Measurements from ENCODE around the gene KCNQ1.

Gene KCNQ1

GRCh38 chr11:2404735-2405196 is 40.0 kb upstream of the KCNQ1 start:
- Mint-ChIP-seq H3K9me3 (no peaks in the 10 kb centered on the region), H3K36me3 (ENCODE audit: low read depth) (peaks cover 10% of the 10 kb centered on the region), H3K27me3 (ENCODE audit: low read depth) (no peaks in the 10 kb centered on the region), H3K4me1 (ENCODE audit: low read depth) (peaks cover 6% of the 10 kb centered on the region), H3K4me3 (no peak overlapping the region), H3K27ac (no peak overlapping the region)

- Mint-ChIP-seq H3K4me1 (ENCODE audit: low read depth) (peaks cover 4% of the 10 kb centered on the region), H3K27ac (no peak overlapping the region), H3K36me3 (ENCODE audit: low read depth) (peaks cover 5% of the 10 kb centered on the region)
Observed at GRCh38 chr11:2406451-2406850, 38.4 kb upstream of the KCNQ1 start.

GRCh38 chr11:2406878-2407410 is 37.9 kb upstream of the KCNQ1 start:
- no peak overlapping the region for H3K4me3 Mint-ChIP-seq
- H3K4me1 Mint-ChIP-seq (ENCODE audit: low read depth), result peaks cover 3% of the 10 kb centered on the region
- no peak overlapping the region for H3K27ac Mint-ChIP-seq

More at GRCh38 chr11:2406451-2406850, 38.4 kb upstream of the KCNQ1 start:
- peak overlapping the region; percentile 28 for H3K4me3 Mint-ChIP-seq
- H3K9me3 Mint-ChIP-seq, result no peaks in the 10 kb centered on the region
- H3K27me3 Mint-ChIP-seq (ENCODE audit: low read depth), result no peaks in the 10 kb centered on the region

GRCh38 chr11:2408671-2409070 is 36.1 kb upstream of the KCNQ1 start:
- Mint-ChIP-seq H3K36me3 (ENCODE audit: low read depth) (peaks cover 4% of the 10 kb centered on the region), H3K27ac (no peak overlapping the region), H3K9me3 (no peaks in the 10 kb centered on the region), H3K4me3 (no peak overlapping the region), H3K4me1 (ENCODE audit: low read depth) (no peaks in the 10 kb centered on the region), H3K27me3 (ENCODE audit: low read depth) (no peaks in the 10 kb centered on the region)

More at GRCh38 chr11:2406878-2407410, 37.9 kb upstream of the KCNQ1 start:
- H3K27me3 Mint-ChIP-seq (ENCODE audit: low read depth), result no peaks in the 10 kb centered on the region
- peaks cover 5% of the 10 kb centered on the region for H3K36me3 Mint-ChIP-seq (ENCODE audit: low read depth)
- no peaks in the 10 kb centered on the region for H3K9me3 Mint-ChIP-seq

GRCh38 chr11:2409126-2409525 is 35.7 kb upstream of the KCNQ1 start:
- H3K4me1 Mint-ChIP-seq (ENCODE audit: low read depth), result no peaks in the 10 kb centered on the region
- no peaks in the 10 kb centered on the region for H3K27me3 Mint-ChIP-seq (ENCODE audit: low read depth)
- H3K36me3 Mint-ChIP-seq (ENCODE audit: low read depth), result no peaks in the 10 kb centered on the region
- no peak overlapping the region for H3K4me3 Mint-ChIP-seq
- H3K9me3 Mint-ChIP-seq, result no peaks in the 10 kb centered on the region
- no peak overlapping the region for H3K27ac Mint-ChIP-seq

GRCh38 chr11:2409611-2410468 is 35.0 kb upstream of the KCNQ1 start:
- Mint-ChIP-seq H3K36me3 (ENCODE audit: low read depth) (no peaks in the 10 kb centered on the region), H3K27me3 (ENCODE audit: low read depth) (no peaks in the 10 kb centered on the region), H3K4me3 (no peak overlapping the region), H3K27ac (no peak overlapping the region), H3K9me3 (no peaks in the 10 kb centered on the region), H3K4me1 (ENCODE audit: low read depth) (no peaks in the 10 kb centered on the region)

GRCh38 chr11:2410616-2411015 is 34.2 kb upstream of the KCNQ1 start:
- Mint-ChIP-seq H3K4me3 (no peak overlapping the region), H3K36me3 (ENCODE audit: low read depth) (no peaks in the 10 kb centered on the region), H3K27me3 (ENCODE audit: low read depth) (no peaks in the 10 kb centered on the region), H3K27ac (no peak overlapping the region), H3K4me1 (ENCODE audit: low read depth) (no peaks in the 10 kb centered on the region), H3K9me3 (no peaks in the 10 kb centered on the region)

GRCh38 chr11:2411446-2412305 is 33.1 kb upstream of the KCNQ1 start:
- Mint-ChIP-seq H3K4me3 (no peak overlapping the region), H3K4me1 (ENCODE audit: low read depth) (no peaks in the 10 kb centered on the region), H3K27ac (no peak overlapping the region), H3K9me3 (no peaks in the 10 kb centered on the region), H3K36me3 (ENCODE audit: low read depth) (no peaks in the 10 kb centered on the region), H3K27me3 (ENCODE audit: low read depth) (no peaks in the 10 kb centered on the region)

- Mint-ChIP-seq H3K27ac (no peak overlapping the region), H3K9me3 (no peaks in the 10 kb centered on the region), H3K27me3 (ENCODE audit: low read depth) (no peaks in the 10 kb centered on the region), H3K4me3 (no peak overlapping the region), H3K36me3 (ENCODE audit: low read depth) (no peaks in the 10 kb centered on the region), H3K4me1 (ENCODE audit: low read depth) (no peaks in the 10 kb centered on the region)
Observed at GRCh38 chr11:2412323-2412722, 32.5 kb upstream of the KCNQ1 start.

GRCh38 chr11:2413742-2414579 is 30.8 kb upstream of the KCNQ1 start:
- H3K4me1 Mint-ChIP-seq (ENCODE audit: low read depth), result no peaks in the 10 kb centered on the region
- no peaks in the 10 kb centered on the region for H3K36me3 Mint-ChIP-seq (ENCODE audit: low read depth)
- H3K9me3 Mint-ChIP-seq, result no peaks in the 10 kb centered on the region
- H3K27ac Mint-ChIP-seq, result no peak overlapping the region
- no peak overlapping the region for H3K4me3 Mint-ChIP-seq
- H3K27me3 Mint-ChIP-seq (ENCODE audit: low read depth), result no peaks in the 10 kb centered on the region

- H3K27ac Mint-ChIP-seq, result no peak overlapping the region
- no peaks in the 10 kb centered on the region for H3K4me1 Mint-ChIP-seq (ENCODE audit: low read depth)
- H3K27me3 Mint-ChIP-seq (ENCODE audit: low read depth), result no peaks in the 10 kb centered on the region
- no peaks in the 10 kb centered on the region for H3K9me3 Mint-ChIP-seq
- H3K4me3 Mint-ChIP-seq, result no peak overlapping the region
- H3K36me3 Mint-ChIP-seq (ENCODE audit: low read depth), result no peaks in the 10 kb centered on the region
Observed at GRCh38 chr11:2414616-2415015, 30.2 kb upstream of the KCNQ1 start.

GRCh38 chr11:2415171-2415570 is 29.6 kb upstream of the KCNQ1 start:
- Mint-ChIP-seq H3K27ac (no peak overlapping the region), H3K9me3 (no peaks in the 10 kb centered on the region), H3K4me3 (no peak overlapping the region), H3K4me1 (ENCODE audit: low read depth) (no peaks in the 10 kb centered on the region), H3K36me3 (ENCODE audit: low read depth) (no peaks in the 10 kb centered on the region), H3K27me3 (ENCODE audit: low read depth) (no peaks in the 10 kb centered on the region)

GRCh38 chr11:2415601-2416380 is 29.0 kb upstream of the KCNQ1 start:
- H3K36me3 Mint-ChIP-seq (ENCODE audit: low read depth), result no peaks in the 10 kb centered on the region
- no peaks in the 10 kb centered on the region for H3K4me1 Mint-ChIP-seq (ENCODE audit: low read depth)
- no peaks in the 10 kb centered on the region for H3K9me3 Mint-ChIP-seq
- H3K4me3 Mint-ChIP-seq, result no peak overlapping the region
- no peak overlapping the region for H3K27ac Mint-ChIP-seq
- no peaks in the 10 kb centered on the region for H3K27me3 Mint-ChIP-seq (ENCODE audit: low read depth)
